A549 (cell line): ENCODE results near the gene EFCAB14. TPM values are rescaled to one million over a fixed set of nuclear protein-coding genes. Genes with fewer than 3 reads are reported as not detected.

Source experiments
- ATAC-seq, 2 experiments: fragments of 200-7000 bp in 1 of 2; fragments of >200 bp in 1 of 2; cut with Nextera tagmentation in 1 of 2; cut with Tn5 transposase in 1 of 2; 3 replicates each; pipeline versions ENCODE4 v1.8.0 to v1.9.1; 2018 to 2020; ENCODE audit warnings: mild to moderate bottlenecking in 1 of 2, moderate library complexity in 1 of 2
- CTCF ChIA-PET: fragments of 300-600 bp; sonication (Branson Sonifier 250); formaldehyde crosslinking; extraction: SDS; loops from one replicate; lab custom pipeline; 2021; ENCODE audit warnings: antibody characterized with exemption, inconsistent platforms; lab: Yijun Ruan, JAX
- POLR2A ChIA-PET: fragments of 350-600 bp; formaldehyde crosslinking; extraction: SDS; loops from one replicate; lab custom pipeline; 2021; ENCODE audit warnings: antibody characterized with exemption, inconsistent platforms; lab: Yijun Ruan, JAX
- DNase-seq, 2 experiments: peaks; one replicate each; pipeline versions ENCODE4 v3.0.0 to v3.0.0-alpha.2; 2011 to 2016; ENCODE audit warnings: low read depth in 1 of 2, low spot score in 1 of 2
- FAIRE-seq: peaks from 2 replicates; lab custom pipeline; 2011; peaks lifted over from hg19 to GRCh38; lab: Jason Lieb, UNC
- H3K27ac ChIP-seq, 2 experiments: fragments of >200 bp; sonication (Bioruptor Twin); formaldehyde crosslinking; 3 replicates each; pipeline ENCODE4 v1.5.1; 2016 to 2017
- H3K4me1 ChIP-seq: fragments of >200 bp; sonication (Bioruptor Twin); formaldehyde crosslinking; 3 replicates; pipeline ENCODE4 v1.6.1; 2016
- H3K4me2 ChIP-seq: fragments of >200 bp; sonication (Bioruptor Twin); formaldehyde crosslinking; 3 replicates; pipeline ENCODE4 v1.6.1; 2016
- H3K4me3 ChIP-seq: fragments of >200 bp; sonication (Bioruptor Twin); formaldehyde crosslinking; 3 replicates; pipeline ENCODE4 v1.5.1; 2016
- H3K9me3 ChIP-seq: fragments of >200 bp; sonication (Bioruptor Twin); formaldehyde crosslinking; 3 replicates; pipeline ENCODE4 v1.6.1; 2016
- CBX2 ChIP-seq: fragments of 200-600 bp; sonication (generic); IDR thresholded peaks from 2 replicates; pipeline ENCODE4 v1.6.1; 2016; ENCODE audit warnings: low read depth, mild to moderate bottlenecking, borderline replicate concordance
- CBX8 ChIP-seq: fragments of 200-600 bp; sonication (generic); IDR thresholded peaks from 2 replicates; pipeline ENCODE4 v1.6.1; 2016
- CEBPB ChIP-seq, 2 experiments: fragments of >200 bp in 1 of 2; sonication (Bioruptor Twin) in 1 of 2; formaldehyde crosslinking in 1 of 2; IDR thresholded peaks; 2 replicates each; pipeline ENCODE4 v1.6.1; 2012 to 2016
- CHD4 ChIP-seq: fragments of 200-600 bp; sonication (generic); IDR thresholded peaks from 2 replicates; pipeline ENCODE4 v1.6.1; 2016; ENCODE audit warnings: antibody characterized with exemption, mild to moderate bottlenecking, borderline replicate concordance
- FOSB ChIP-seq: fragments of 250-450 bp; sonication (Bioruptor Pico); IDR thresholded peaks from 2 replicates; pipeline ENCODE4 v1.5.0; 2020; ENCODE audit warnings: mild to moderate bottlenecking, moderate library complexity
- FOSL2 ChIP-seq, 2 experiments: fragments of 450-650 bp in 1 of 2; fragments of >200 bp in 1 of 2; sonication (Bioruptor Twin) in 1 of 2; formaldehyde crosslinking; IDR thresholded peaks; 2 replicates each; pipeline versions ENCODE4 v1.5.0 to v1.6.1; 2016 to 2020; ENCODE audit warnings: mild to moderate bottlenecking in 1 of 2, moderate library complexity in 1 of 2
- HDAC2 ChIP-seq: fragments of 200-600 bp; sonication (generic); IDR thresholded peaks from 2 replicates; pipeline ENCODE4 v1.6.1; 2016
- HEYL ChIP-seq: fragments of 250-450 bp; sonication (Bioruptor Pico); IDR thresholded peaks from 2 replicates; pipeline ENCODE4 v1.8.0; 2021; ENCODE audit warnings: mild to moderate bottlenecking, moderate library complexity
- HOXB5 ChIP-seq: fragments of 250-450 bp; sonication (Bioruptor Pico); IDR thresholded peaks from 2 replicates; pipeline ENCODE4 v1.5.0; 2020; ENCODE audit warnings: mild to moderate bottlenecking, moderate library complexity
- MAFK ChIP-seq: fragments of 450-650 bp; IDR thresholded peaks from 2 replicates; pipeline ENCODE4 v1.6.1; 2014; ENCODE audit not compliant: partially characterized antibody
- MYC ChIP-seq: IDR thresholded peaks from 2 replicates; pipeline ENCODE4 v1.6.1; 2012; ENCODE audit warnings: mild to moderate bottlenecking, inconsistent platforms, low read length, improper control_type of control experiment, borderline replicate concordance
- NPAS2 ChIP-seq: fragments of 250-450 bp; sonication (Bioruptor Pico); IDR thresholded peaks from 2 replicates; pipeline ENCODE4 v1.8.0; 2022; ENCODE audit warnings: mild to moderate bottlenecking, moderate library complexity, borderline replicate concordance
- NR3C1 ChIP-seq: fragments of >200 bp; sonication (Bioruptor Twin); formaldehyde crosslinking; IDR thresholded peaks from 3 replicates; pipeline ENCODE4 v1.6.1; 2017
- PHF8 ChIP-seq: fragments of 200-600 bp; sonication (generic); IDR thresholded peaks from 2 replicates; pipeline ENCODE4 v1.6.1; 2016; ENCODE audit warnings: low read depth, mild to moderate bottlenecking, antibody characterized with exemption, moderate library complexity, borderline replicate concordance
- POLR2AphosphoS2 ChIP-seq: conservative IDR thresholded peaks from 2 replicates; pipeline ENCODE4 v1.6.1; 2012; ENCODE audit warnings: low read length, improper control_type of control experiment, inconsistent platforms
- RAD21 ChIP-seq, 2 experiments: fragments of >200 bp in 1 of 2; sonication (Bioruptor Twin) in 1 of 2; formaldehyde crosslinking in 1 of 2; IDR thresholded peaks in 1 of 2; conservative IDR thresholded peaks in 1 of 2; 2 replicates in 1 of 2; 3 replicates in 1 of 2; pipeline ENCODE4 v1.6.1; 2012 to 2018; ENCODE audit warnings: inconsistent platforms in 1 of 2
- RCOR1 ChIP-seq: fragments of 150-350 bp; IDR thresholded peaks from 2 replicates; pipeline ENCODE4 v1.6.1; 2014; ENCODE audit warnings: antibody characterized with exemption, low read length, low read depth
- SREBF2 ChIP-seq: fragments of 450-650 bp; IDR thresholded peaks from 2 replicates; pipeline ENCODE4 v1.6.1; 2014; ENCODE audit warnings: mild to moderate bottlenecking, moderate library complexity
- ZC3H11A ChIP-seq: fragments of 450-650 bp; IDR thresholded peaks from 2 replicates; pipeline ENCODE4 v1.6.1; 2014; ENCODE audit warnings: antibody characterized with exemption, mild to moderate bottlenecking
- ZNF302 ChIP-seq: fragments of 250-450 bp; sonication (Bioruptor Pico); IDR thresholded peaks from 2 replicates; pipeline ENCODE4 v1.9.0; 2021; ENCODE audit warnings: inconsistent platforms, mild to moderate bottlenecking, moderate library complexity
- ZSCAN20 ChIP-seq: fragments of 250-450 bp; sonication (Bioruptor Pico); IDR thresholded peaks from 2 replicates; pipeline ENCODE4 v1.8.0; 2022; ENCODE audit warnings: mild to moderate bottlenecking, moderate library complexity
- WGBS: methylation state at CpG from one replicate; pipeline ENCODE4 v1.1.6; 2017; ENCODE audit errors: missing lambda C conversion rate; 5-methylcytosine and 5-hydroxymethylcytosine counted together
- polyA plus RNA-seq, 4 experiments: library from polyadenylated mRNA; depleted of rRNA in 3 of 4; stranded (reverse); fragments of >200 nt; fragmentation: RNase III in 1 of 4; extraction: RNeasy Plus Mini Kit Qiagen cat#74134 plus additional on column Dnase treatment in 1 of 4; gene quantifications; 2 replicates in 3 of 4; 3 replicates in 1 of 4; pipeline ENCODE4 v1.2.3, GENCODE V29; 2011 to 2017
- TF ChIP-seq, protein P1 (sequence below): IDR thresholded peaks from 2 replicates; pipeline ENCODE4 v1.6.1; 2012
- TF ChIP-seq, protein P2 (sequence below): fragments of >200 bp; sonication (Bioruptor Twin); formaldehyde crosslinking; IDR thresholded peaks from 2 replicates; pipeline ENCODE4 v1.6.1; 2016
- TF ChIP-seq, protein P3 (sequence below): fragments of >200 bp; sonication (Bioruptor Twin); formaldehyde crosslinking; IDR thresholded peaks from 3 replicates; pipeline ENCODE4 v1.6.1; 2016
- TF ChIP-seq, protein P4 (sequence below): fragments of 150-350 bp; IDR thresholded peaks from 2 replicates; pipeline ENCODE4 v1.6.1; 2014; ENCODE audit warnings: low read depth, mild to moderate bottlenecking, low read length
- TF ChIP-seq, protein P5 (sequence below): fragments of 250-450 bp; sonication (Bioruptor Pico); IDR thresholded peaks from 2 replicates; pipeline ENCODE4 v1.5.0; 2020; ENCODE audit warnings: low read depth, mild to moderate bottlenecking, moderate library complexity
- TF ChIP-seq, protein P6 (sequence below): IDR thresholded peaks from 2 replicates; pipeline ENCODE4 v1.6.1; 2012; ENCODE audit warnings: low read depth, borderline replicate concordance

The EFCAB14 gene
- polyA plus RNA-seq, 2 of the 4 experiments (the other 2 are of a cell fraction) = 18.0 to 41.4 TPM

DNA sequence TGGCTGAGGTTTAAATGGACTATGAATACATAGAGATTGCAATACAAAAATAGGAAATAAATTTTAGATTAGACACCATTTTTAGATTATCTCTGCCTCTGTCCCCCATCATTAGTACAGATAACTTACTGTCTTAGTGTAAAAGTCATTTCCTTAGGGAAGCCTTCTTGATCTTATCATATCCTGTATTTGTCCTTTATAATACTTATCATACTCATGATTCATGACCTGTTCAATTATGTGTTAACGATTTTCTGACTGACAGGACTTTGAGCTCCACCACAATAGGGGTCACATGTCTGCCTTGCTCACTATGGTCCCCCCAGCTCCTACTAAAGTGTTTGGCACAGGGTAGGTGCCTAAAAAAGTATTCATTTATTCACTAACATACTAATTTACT lies 32.7 kb downstream of the EFCAB14 start:
- H3K4me3 ChIP-seq = no peak overlapping the region
- no peak for TF ChIP-seq FOSL2 (IDR thresholded peaks at IDR 0.05)
- no peak for TF ChIP-seq FOSL2 (CRISPR knock-in tag; IDR thresholded peaks at IDR 0.05)
- no peak for TF ChIP-seq SREBF2
- no peak for TF ChIP-seq CHD4
- TF ChIP-seq, protein P1, sequence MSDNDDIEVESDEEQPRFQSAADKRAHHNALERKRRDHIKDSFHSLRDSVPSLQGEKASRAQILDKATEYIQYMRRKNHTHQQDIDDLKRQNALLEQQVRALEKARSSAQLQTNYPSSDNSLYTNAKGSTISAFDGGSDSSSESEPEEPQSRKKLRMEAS = no peak
- TF ChIP-seq ZNF302 (CRISPR knock-in tag) = no peak
- TF ChIP-seq ZSCAN20 (CRISPR knock-in tag) = no peak
- TF ChIP-seq FOSB (CRISPR knock-in tag) = no peak
- TF ChIP-seq POLR2AphosphoS2 = no peak
- no peak for TF ChIP-seq CEBPB (IDR thresholded peaks at IDR 0.05)
- TF ChIP-seq RCOR1 = no peak
- TF ChIP-seq, protein P2, sequence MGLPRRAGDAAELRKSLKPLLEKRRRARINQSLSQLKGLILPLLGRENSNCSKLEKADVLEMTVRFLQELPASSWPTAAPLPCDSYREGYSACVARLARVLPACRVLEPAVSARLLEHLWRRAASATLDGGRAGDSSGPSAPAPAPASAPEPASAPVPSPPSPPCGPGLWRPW = no peak
- TF ChIP-seq ZC3H11A = no peak
- TF ChIP-seq HDAC2 = no peak
- TF ChIP-seq, protein P3, sequence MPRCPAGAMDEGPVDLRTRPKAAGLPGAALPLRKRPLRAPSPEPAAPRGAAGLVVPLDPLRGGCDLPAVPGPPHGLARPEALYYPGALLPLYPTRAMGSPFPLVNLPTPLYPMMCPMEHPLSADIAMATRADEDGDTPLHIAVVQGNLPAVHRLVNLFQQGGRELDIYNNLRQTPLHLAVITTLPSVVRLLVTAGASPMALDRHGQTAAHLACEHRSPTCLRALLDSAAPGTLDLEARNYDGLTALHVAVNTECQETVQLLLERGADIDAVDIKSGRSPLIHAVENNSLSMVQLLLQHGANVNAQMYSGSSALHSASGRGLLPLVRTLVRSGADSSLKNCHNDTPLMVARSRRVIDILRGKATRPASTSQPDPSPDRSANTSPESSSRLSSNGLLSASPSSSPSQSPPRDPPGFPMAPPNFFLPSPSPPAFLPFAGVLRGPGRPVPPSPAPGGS = no peak
- TF ChIP-seq RAD21 (conservative IDR thresholded peaks at IDR 0.05 in 1 of 2, IDR thresholded peaks at IDR 0.05 in 1 of 2) = no peak
- TF ChIP-seq NR3C1 = no peak
- no peak for TF ChIP-seq CBX2
- no peaks in the 10 kb centered on the region for H3K9me3 ChIP-seq
- no peaks in the 10 kb centered on the region for H3K4me1 ChIP-seq
- no peak overlapping the region for H3K27ac ChIP-seq
- 55% methylated on average over 1 of the region's 1 CpG for WGBS
- no peak for ATAC-seq
- POLR2A ChIA-PET = no interaction called here
- no peak for DNase-seq
- FAIRE-seq = no peak
- no peak overlapping the region for H3K4me2 ChIP-seq
- CTCF ChIA-PET = no interaction called here

DNA sequence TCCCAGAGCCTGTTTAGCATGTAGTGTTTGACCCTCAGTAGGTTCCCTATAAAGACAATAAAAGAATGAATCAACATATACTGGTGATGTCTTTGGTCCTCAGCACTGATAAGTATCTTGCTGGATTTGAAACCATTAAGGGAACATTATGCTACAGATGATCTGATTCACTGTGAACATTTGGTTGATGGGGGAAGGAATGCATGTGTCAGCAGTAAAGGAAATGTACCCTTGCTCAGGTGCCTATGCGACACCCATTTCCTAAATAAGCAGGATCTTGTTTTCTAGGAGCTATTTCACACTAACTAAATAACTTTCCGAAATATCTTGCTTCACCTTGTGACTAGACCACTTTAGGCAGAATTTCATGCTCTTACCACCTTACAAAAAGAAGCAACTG lies 34.2 kb downstream of the EFCAB14 start:
- CTCF ChIA-PET = interaction anchor here (1.3 kb wide), 1 partner anchor 12 kb away, joined by 3 read pairs; no protein-coding TSS in a partner anchor
- Histone ChIP-seq H3K9me3 (no peaks in the 10 kb centered on the region), H3K4me3 (no peak overlapping the region), H3K27ac (no peak overlapping the region), H3K4me2 (no peak overlapping the region), H3K4me1 (no peaks in the 10 kb centered on the region)
- TF ChIP-seq PHF8 (no peak), MAFK (peak; percentile 41)
- 91% methylated on average over 2 of the region's 2 CpGs for WGBS
- DNase-seq (no peak), ATAC-seq (no peak), FAIRE-seq (no peak)
- POLR2A ChIA-PET = no interaction called here

DNA sequence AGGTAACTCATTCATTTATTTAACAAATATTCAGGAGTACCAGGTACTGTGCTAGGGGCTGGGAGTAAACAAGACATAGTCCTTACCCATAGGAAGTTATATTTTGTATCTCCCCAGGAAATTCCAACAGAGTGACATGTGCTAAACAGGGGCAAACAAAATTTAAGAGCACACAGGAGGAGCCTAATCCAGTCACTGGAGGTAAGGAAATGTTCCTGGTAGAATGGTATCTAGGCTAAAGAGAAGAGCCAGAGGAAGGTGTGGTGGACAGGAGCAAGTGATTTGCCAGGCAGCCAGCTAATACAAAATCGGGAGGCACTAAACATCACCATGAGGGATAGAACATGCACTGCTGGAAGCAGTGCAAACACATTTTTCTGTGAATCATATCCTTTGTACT lies 36.9 kb downstream of the EFCAB14 start:
- TF ChIP-seq RAD21 (conservative IDR thresholded peaks at IDR 0.05 in 1 of 2, IDR thresholded peaks at IDR 0.05 in 1 of 2) = no peak
- TF ChIP-seq, all 56 proteins: peak for 0
- POLR2A ChIA-PET = no interaction called here
- WGBS = 14% methylated on average over 1 of the region's 1 CpG
- no peak for FAIRE-seq
- Histone ChIP-seq H3K4me1 (no peaks in the 10 kb centered on the region), H3K9me3 (no peaks in the 10 kb centered on the region), H3K4me3 (no peak overlapping the region), H3K27ac (no peak overlapping the region), H3K4me2 (no peak overlapping the region)
- no peak for DNase-seq
- CTCF ChIA-PET = no interaction called here
- ATAC-seq = no peak

DNA sequence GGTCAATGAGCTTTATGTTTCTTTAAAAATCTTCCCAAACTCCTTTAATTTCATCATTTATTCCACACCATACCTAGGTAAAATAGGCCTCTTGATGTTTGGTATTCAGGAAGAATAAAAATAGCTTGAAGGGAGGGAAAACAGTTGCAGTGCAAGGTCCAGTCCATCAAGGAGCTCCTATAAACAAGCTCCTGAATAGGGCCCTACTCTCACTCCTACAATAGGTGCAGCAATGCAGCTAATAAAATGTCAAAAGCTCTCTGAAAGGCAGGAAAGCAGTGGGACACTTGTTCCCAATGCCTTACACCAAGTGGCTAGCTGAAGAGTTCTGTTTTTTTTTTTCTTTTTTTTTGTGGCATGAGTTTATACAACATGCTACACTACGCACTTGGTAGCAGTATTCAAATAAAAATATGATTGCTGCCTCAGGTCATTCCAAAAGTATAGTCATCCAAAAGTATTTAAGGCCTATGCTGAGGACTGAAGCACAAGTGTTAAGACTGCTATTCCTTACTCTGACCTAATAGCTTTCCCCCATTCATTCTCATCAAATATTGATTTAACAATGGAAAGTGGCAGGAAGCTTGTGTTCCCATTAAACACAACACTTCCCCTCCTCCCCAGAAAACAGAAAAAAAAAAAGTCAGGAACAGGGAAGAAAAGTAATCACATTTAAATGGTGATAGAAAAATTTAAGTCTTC lies 37.4 kb downstream of the EFCAB14 start:
- H3K4me2 ChIP-seq = no peak overlapping the region
- no peak overlapping the region for H3K4me3 ChIP-seq
- FAIRE-seq (no peak), DNase-seq (no peak), ATAC-seq (no peak)
- no peak overlapping the region for H3K27ac ChIP-seq
- no peaks in the 10 kb centered on the region for H3K4me1 ChIP-seq
- WGBS = 90% methylated on average over 1 of the region's 1 CpG
- CTCF ChIA-PET = no interaction called here
- no peaks in the 10 kb centered on the region for H3K9me3 ChIP-seq
- POLR2A ChIA-PET = no interaction called here
- TF ChIP-seq, protein P4, sequence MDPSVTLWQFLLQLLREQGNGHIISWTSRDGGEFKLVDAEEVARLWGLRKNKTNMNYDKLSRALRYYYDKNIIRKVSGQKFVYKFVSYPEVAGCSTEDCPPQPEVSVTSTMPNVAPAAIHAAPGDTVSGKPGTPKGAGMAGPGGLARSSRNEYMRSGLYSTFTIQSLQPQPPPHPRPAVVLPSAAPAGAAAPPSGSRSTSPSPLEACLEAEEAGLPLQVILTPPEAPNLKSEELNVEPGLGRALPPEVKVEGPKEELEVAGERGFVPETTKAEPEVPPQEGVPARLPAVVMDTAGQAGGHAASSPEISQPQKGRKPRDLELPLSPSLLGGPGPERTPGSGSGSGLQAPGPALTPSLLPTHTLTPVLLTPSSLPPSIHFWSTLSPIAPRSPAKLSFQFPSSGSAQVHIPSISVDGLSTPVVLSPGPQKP = no peak
- TF ChIP-seq HOXB5 (CRISPR knock-in tag) (no peak), HEYL (CRISPR knock-in tag) (no peak), FOSB (CRISPR knock-in tag) (no peak), CBX8 (no peak), MYC (no peak), NPAS2 (no peak), CBX2 (no peak), CHD4 (no peak)
- TF ChIP-seq, protein P5, sequence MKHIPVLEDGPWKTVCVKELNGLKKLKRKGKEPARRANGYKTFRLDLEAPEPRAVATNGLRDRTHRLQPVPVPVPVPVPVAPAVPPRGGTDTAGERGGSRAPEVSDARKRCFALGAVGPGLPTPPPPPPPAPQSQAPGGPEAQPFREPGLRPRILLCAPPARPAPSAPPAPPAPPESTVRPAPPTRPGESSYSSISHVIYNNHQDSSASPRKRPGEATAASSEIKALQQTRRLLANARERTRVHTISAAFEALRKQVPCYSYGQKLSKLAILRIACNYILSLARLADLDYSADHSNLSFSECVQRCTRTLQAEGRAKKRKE (CRISPR knock-in tag) = no peak
- TF ChIP-seq, protein P6, sequence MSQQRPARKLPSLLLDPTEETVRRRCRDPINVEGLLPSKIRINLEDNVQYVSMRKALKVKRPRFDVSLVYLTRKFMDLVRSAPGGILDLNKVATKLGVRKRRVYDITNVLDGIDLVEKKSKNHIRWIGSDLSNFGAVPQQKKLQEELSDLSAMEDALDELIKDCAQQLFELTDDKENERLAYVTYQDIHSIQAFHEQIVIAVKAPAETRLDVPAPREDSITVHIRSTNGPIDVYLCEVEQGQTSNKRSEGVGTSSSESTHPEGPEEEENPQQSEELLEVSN = no peak
